ENCODE data around the gene BARX2.

Gene BARX2

DNA sequence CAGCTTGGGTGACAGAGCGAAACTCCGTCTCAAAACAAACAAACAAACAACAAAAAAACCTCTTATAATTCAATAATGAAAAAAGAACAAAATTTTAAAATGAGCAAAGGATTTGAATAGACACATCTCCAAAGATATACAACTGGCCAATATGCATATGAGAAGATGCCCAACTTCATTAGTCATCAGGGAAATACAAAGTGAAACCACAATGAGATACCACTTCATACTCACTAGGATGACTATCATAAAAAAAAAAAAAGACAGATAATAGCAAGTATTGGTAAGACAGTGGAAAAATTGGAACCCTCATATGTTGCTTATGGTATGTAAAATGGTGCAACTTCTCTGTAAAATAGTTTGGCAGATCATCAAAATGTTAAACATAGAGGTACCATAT is 28.7 kb upstream of the BARX2 start:
- DNase-seq (ENCODE audit: low read depth in 2 of 2), result no peak
- H3K4me3 ChIP-seq (replicated peaks in 1 of 2; ENCODE audit: low read depth in 2 of 2, low read length in 2 of 2), result no peak overlapping the region
- TF ChIP-seq, protein P1, sequence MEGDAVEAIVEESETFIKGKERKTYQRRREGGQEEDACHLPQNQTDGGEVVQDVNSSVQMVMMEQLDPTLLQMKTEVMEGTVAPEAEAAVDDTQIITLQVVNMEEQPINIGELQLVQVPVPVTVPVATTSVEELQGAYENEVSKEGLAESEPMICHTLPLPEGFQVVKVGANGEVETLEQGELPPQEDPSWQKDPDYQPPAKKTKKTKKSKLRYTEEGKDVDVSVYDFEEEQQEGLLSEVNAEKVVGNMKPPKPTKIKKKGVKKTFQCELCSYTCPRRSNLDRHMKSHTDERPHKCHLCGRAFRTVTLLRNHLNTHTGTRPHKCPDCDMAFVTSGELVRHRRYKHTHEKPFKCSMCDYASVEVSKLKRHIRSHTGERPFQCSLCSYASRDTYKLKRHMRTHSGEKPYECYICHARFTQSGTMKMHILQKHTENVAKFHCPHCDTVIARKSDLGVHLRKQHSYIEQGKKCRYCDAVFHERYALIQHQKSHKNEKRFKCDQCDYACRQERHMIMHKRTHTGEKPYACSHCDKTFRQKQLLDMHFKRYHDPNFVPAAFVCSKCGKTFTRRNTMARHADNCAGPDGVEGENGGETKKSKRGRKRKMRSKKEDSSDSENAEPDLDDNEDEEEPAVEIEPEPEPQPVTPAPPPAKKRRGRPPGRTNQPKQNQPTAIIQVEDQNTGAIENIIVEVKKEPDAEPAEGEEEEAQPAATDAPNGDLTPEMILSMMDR (IDR thresholded peaks at IDR 0.05; ENCODE audit: low read depth, low read length), result no peak

DNA sequence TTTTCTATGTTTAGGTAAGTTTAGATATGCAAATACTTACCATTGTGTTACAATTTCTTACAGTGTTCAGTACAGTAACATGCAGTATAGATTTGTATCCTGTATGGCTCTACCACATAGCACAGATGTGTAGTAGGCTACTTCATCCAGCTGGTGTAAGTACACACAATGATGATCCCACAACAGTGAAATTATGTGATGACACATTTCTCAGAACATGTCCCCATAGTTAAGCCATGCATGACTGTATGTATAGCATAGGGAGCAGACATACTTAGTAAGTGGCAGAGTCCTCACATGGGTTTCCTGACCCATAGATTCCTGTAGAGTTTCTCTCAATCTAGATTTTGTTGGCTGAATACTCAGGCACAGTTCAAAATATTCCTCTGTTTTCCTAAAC is 26.8 kb upstream of the BARX2 start:
- TF ChIP-seq, protein P1 (IDR thresholded peaks at IDR 0.05; ENCODE audit: low read depth, low read length), result no peak
- no peak overlapping the region for H3K4me3 ChIP-seq (replicated peaks in 1 of 2; ENCODE audit: low read depth in 2 of 2, low read length in 2 of 2)
- no peak for DNase-seq (ENCODE audit: low read depth in 2 of 2)

DNA sequence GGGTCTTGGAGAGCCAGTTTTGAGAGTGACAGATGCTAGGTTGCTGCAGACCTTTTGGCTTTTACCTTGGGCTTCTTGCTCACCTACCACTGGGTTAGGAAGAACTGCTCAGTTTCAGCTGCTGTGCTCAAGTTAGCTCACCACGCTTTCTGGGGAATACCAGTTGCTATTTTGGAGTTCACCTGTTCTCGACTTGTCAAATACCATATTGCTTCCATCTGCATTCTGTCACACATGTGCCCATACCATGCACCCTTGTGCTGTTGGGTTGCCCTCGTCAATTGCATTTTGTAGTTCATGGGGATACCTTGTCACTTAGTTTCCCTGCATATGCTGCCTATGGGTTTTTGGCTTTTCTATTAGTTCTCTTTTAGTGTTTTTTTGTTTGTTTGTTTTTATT is 23.0 kb upstream of the BARX2 start:
- DNase-seq (ENCODE audit: low read depth in 2 of 2), result no peak
- TF ChIP-seq, protein P1 (IDR thresholded peaks at IDR 0.05; ENCODE audit: low read depth, low read length), result no peak
- no peak overlapping the region for H3K4me3 ChIP-seq (replicated peaks in 1 of 2; ENCODE audit: low read depth in 2 of 2, low read length in 2 of 2)

DNA sequence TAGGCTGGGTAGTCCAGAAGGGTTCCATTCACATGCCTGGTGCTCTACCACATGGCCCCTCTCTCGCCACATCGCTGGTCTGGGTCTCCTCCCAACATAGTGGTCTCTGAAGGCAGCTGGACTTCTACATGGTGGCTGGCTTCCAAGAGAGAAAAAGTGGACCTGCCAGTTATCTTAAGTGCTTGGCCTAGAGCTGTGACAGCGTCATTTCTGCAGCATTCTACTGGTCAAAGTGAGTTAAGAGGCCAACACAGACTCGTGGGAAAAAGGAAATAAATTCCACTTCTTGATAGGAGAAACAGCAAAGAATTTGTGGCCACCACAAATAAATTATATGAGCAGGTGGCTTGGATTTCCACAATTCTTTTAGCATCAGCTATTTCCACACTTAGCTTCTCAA is 21.0 kb upstream of the BARX2 start:
- no peak for DNase-seq (ENCODE audit: low read depth in 2 of 2)
- TF ChIP-seq, protein P1 (IDR thresholded peaks at IDR 0.05; ENCODE audit: low read depth, low read length), result no peak
- no peak overlapping the region for H3K4me3 ChIP-seq (replicated peaks in 1 of 2; ENCODE audit: low read depth in 2 of 2, low read length in 2 of 2)

DNA sequence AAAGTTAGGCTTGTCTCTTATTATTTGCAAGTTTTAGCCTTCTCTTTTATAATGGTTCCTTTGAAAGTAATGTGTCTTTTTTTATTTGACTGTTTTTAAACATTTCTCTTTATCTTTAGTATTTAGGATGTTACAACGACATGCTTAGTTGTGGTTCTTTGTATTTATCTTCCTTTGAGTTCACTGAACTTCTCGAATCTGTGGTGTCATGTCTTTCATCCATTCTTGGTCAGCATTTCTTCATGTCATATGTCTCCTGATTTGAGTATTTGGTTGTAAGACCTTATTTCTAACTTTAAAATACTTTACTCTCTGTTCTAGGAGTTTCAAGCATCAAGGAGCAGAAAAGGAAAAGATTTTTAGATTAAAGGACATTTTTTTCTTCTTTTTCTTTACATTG is 15.9 kb upstream of the BARX2 start:
- DNase-seq (ENCODE audit: low read depth in 2 of 2), result no peak
- TF ChIP-seq, protein P1 (IDR thresholded peaks at IDR 0.05; ENCODE audit: low read depth, low read length), result no peak
- H3K4me3 ChIP-seq (replicated peaks in 1 of 2; ENCODE audit: low read depth in 2 of 2, low read length in 2 of 2), result no peak overlapping the region

DNA sequence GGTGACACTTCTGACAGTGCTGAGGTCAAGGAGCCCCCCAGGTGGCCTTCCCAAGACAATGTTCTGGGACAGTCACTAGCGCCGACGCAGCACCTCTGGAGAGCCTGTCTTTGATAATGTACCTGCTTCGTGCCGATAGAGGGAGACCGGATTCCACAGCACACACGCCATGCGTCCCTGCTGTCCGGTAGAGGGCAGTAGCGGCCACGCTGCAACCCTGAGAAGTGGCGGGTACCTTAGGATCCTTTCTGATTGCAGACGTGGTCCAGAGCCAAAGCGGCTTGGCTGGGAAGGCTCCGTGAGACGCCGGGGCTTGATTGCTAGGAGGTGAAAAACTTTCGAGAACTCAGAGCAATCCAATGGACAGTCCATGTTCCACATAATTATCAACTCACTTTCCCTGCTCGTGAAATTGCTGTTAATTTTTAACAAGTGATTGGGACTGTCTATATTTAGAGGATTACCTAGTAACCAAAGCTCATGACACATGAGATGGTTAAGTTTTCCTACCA is 11.4 kb upstream of the BARX2 start:
- TF ChIP-seq, protein P1 (IDR thresholded peaks at IDR 0.05; ENCODE audit: low read depth, low read length), result peak; percentile 100
- no peak overlapping the region for H3K4me3 ChIP-seq (replicated peaks in 1 of 2; ENCODE audit: low read depth in 2 of 2, low read length in 2 of 2)
- peak; percentile 87 to 88 for DNase-seq (ENCODE audit: low read depth in 2 of 2)

DNA sequence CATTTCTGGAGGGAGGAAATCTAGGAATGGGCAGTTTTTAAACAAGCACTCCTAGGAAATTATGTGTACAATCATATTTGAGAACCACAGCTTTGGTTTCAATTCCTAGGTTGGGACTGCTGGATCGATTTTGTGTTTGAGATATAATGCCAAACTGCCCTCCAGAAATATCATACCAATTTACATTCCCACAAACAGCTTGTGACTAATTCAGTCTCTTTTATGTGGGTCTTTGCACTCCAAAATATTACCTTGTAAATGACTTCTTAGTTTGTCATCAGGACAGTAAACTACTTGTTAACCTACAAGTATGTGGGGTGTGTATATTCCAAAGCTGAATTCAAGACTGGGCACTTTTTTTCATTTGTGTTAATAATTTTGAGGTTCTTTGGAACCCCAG is 9.8 kb upstream of the BARX2 start:
- TF ChIP-seq, protein P1 (IDR thresholded peaks at IDR 0.05; ENCODE audit: low read depth, low read length), result no peak
- H3K4me3 ChIP-seq (replicated peaks in 1 of 2; ENCODE audit: low read depth in 2 of 2, low read length in 2 of 2), result no peak overlapping the region
- no peak for DNase-seq (ENCODE audit: low read depth in 2 of 2)
